Stimulated activated CD8-positive, alpha-beta memory T cell treated with anti-CD3 and anti-CD28 coated beads, Interleukin-12 subunit alpha, Interleukin-12 subunit beta, amount 100 ng/mL, for 24 hours (primary cell): Measurements from ENCODE around the gene SMPX.

Experiments
- DNase-seq: peaks from one replicate; pipeline ENCODE4 v3.0.0-alpha.2; 2020; ENCODE audit errors: extremely low read depth

SMPX gene

GRCh38 chrX:21711848-21712197, 46.1 kb downstream of the SMPX start:
- no peak for DNase-seq

- DNase-seq, result no peak
Observed at GRCh38 chrX:21711129-21711847, 46.6 kb downstream of the SMPX start.

- no peak for DNase-seq
Observed at GRCh38 chrX:21708116-21708515, 49.8 kb downstream of the SMPX start.

- DNase-seq, result no peak
Observed at GRCh38 chrX:21705225-21705624, 52.7 kb downstream of the SMPX start.

GRCh38 chrX:21702725-21703124, 55.2 kb downstream of the SMPX start:
- no peak for DNase-seq

- no peak for DNase-seq
Observed at GRCh38 chrX:21700967-21701366, 56.9 kb downstream of the SMPX start.

- DNase-seq, result no peak
Observed at GRCh38 chrX:21700275-21700674, 57.6 kb downstream of the SMPX start.

- no peak for DNase-seq
Observed at GRCh38 chrX:21699136-21699535, 58.8 kb downstream of the SMPX start.

GRCh38 chrX:21698272-21698671, 59.6 kb downstream of the SMPX start:
- no peak for DNase-seq

- no peak for DNase-seq
Observed at GRCh38 chrX:21691512-21692018, 66.4 kb downstream of the SMPX start.

GRCh38 chrX:21683941-21684340, 74.0 kb downstream of the SMPX start:
- DNase-seq, result no peak

- DNase-seq, result no peak
Observed at GRCh38 chrX:21678048-21678612, 79.8 kb downstream of the SMPX start.

- DNase-seq, result no peak
Observed at GRCh38 chrX:21675931-21676330, 82.0 kb downstream of the SMPX start.

GRCh38 chrX:21674430-21675186, 83.3 kb downstream of the SMPX start:
- DNase-seq, result no peak

- no peak for DNase-seq
Observed at GRCh38 chrX:21666679-21667078, 91.2 kb downstream of the SMPX start.

- DNase-seq, result no peak
Observed at GRCh38 chrX:21666252-21666651, 91.7 kb downstream of the SMPX start.

- DNase-seq, result no peak
Observed at GRCh38 chrX:21662761-21663160, 95.2 kb downstream of the SMPX start.

- no peak for DNase-seq
Observed at GRCh38 chrX:21661316-21661715, 96.6 kb downstream of the SMPX start.

GRCh38 chrX:21660156-21660555, 97.8 kb downstream of the SMPX start:
- DNase-seq, result no peak

GRCh38 chrX:21659320-21659719, 98.6 kb downstream of the SMPX start:
- no peak for DNase-seq

GRCh38 chrX:21658746-21659145, 99.2 kb downstream of the SMPX start:
- no peak for DNase-seq

GRCh38 chrX:21658152-21658737, 99.7 kb downstream of the SMPX start, which contains the start of gene KLHL34:
Gene KLHL34 (minus strand): TSS chrX:21658330. CDS start chrX:21657788, 542 bp downstream.
- DNase-seq, result no peak
